Liver (tissue), 9 donors: ENCODE data around the gene NCK2. TPM values are rescaled to one million over a fixed set of nuclear protein-coding genes. Genes with fewer than 3 reads are reported as not detected.

Experiments
- DNase-seq: peaks from one replicate; pipeline ENCODE4 v3.0.0-alpha.2; 2017; ENCODE audit warnings: low spot score
- H3K27ac ChIP-seq, 2 donors: one replicate each; pipeline ENCODE4 v1.7.0; 2013; ENCODE audit warnings: inconsistent platforms in 2 of 2, low read length in 2 of 2, control low read depth in 1 of 2, low read depth in 1 of 2, mild to moderate bottlenecking in 1 of 2
- H3K27me3 ChIP-seq, 4 donors: one replicate each; pipeline versions ENCODE4 v1.6.1 to v1.7.0; 2013; ENCODE audit warnings: low read length in 3 of 4, inconsistent platforms in 1 of 4, mild to moderate bottlenecking in 1 of 4, moderate library complexity in 1 of 4; ENCODE audit not compliant: control insufficient read depth in 4 of 4, insufficient read depth in 4 of 4
- H3K36me3 ChIP-seq, 4 donors: one replicate each; pipeline versions ENCODE4 v1.6.1 to v1.7.0; 2013; ENCODE audit warnings: low read length in 3 of 4, mild to moderate bottlenecking in 3 of 4, low read depth in 1 of 4, moderate library complexity in 1 of 4; ENCODE audit not compliant: control insufficient read depth in 4 of 4, insufficient read depth in 3 of 4
- H3K4me1 ChIP-seq, 4 donors: one replicate each; pipeline versions ENCODE4 v1.6.1 to v1.7.0; 2013; ENCODE audit warnings: low read length in 3 of 4, mild to moderate bottlenecking in 3 of 4, moderate library complexity in 1 of 4; ENCODE audit not compliant: control insufficient read depth in 4 of 4, insufficient read depth in 4 of 4
- H3K4me3 ChIP-seq, 3 donors: one replicate each; pipeline versions ENCODE4 v1.6.1 to v1.7.0; 2013; ENCODE audit warnings: low read length in 3 of 3, control low read depth in 1 of 3, low read depth in 1 of 3, mild to moderate bottlenecking in 1 of 3
- H3K9ac ChIP-seq, 2 donors: one replicate each; pipeline ENCODE4 v1.7.0; 2013; ENCODE audit warnings: low read length in 2 of 2, mild to moderate bottlenecking in 2 of 2, moderate library complexity in 2 of 2, control low read depth in 1 of 2, low read depth in 1 of 2
- H3K9me3 ChIP-seq, 4 donors: one replicate each; pipeline versions ENCODE4 v1.6.1 to v1.7.0; 2013; ENCODE audit warnings: low read length in 3 of 4; ENCODE audit not compliant: control insufficient read depth in 4 of 4
- FOXA2 ChIP-seq: IDR thresholded peaks from 2 replicates; pipeline ENCODE4 v1.6.1; 2016; ENCODE audit warnings: antibody characterized with exemption
- GABPA ChIP-seq, 2 donors: IDR thresholded peaks in 1 of 2; conservative IDR thresholded peaks in 1 of 2; 2 replicates each; pipeline ENCODE4 v1.6.1; 2016; ENCODE audit warnings: antibody characterized with exemption in 2 of 2, mild to moderate bottlenecking in 1 of 2, moderate library complexity in 1 of 2
- HNF4A ChIP-seq, 2 donors: conservative IDR thresholded peaks; 2 replicates each; pipeline ENCODE4 v1.6.1; 2016; ENCODE audit warnings: antibody characterized with exemption in 2 of 2, mild to moderate bottlenecking in 2 of 2
- HNF4G ChIP-seq: IDR thresholded peaks from 2 replicates; pipeline ENCODE4 v1.6.1; 2016; ENCODE audit warnings: antibody characterized with exemption
- RAD21 ChIP-seq, 2 donors: IDR thresholded peaks; 2 replicates each; pipeline ENCODE4 v1.6.1; 2016; ENCODE audit warnings: antibody characterized with exemption in 2 of 2, mild to moderate bottlenecking in 2 of 2
- TAF1 ChIP-seq: conservative IDR thresholded peaks from 2 replicates; pipeline ENCODE4 v1.6.1; 2016; ENCODE audit warnings: antibody characterized with exemption, mild to moderate bottlenecking
- YY1 ChIP-seq: IDR thresholded peaks from 2 replicates; pipeline ENCODE4 v1.6.1; 2016; ENCODE audit warnings: antibody characterized with exemption, mild to moderate bottlenecking
- WGBS: extraction: QIAGEN DNeasy Blood & Tissue Kit; methylation state at CpG from one replicate; pipeline ENCODE4 v1.1.7; 2013; 5-methylcytosine and 5-hydroxymethylcytosine counted together
- polyA plus RNA-seq, 2 donors: library from polyadenylated mRNA; stranded (reverse) in 1 of 2; unstranded in 1 of 2; fragments of 200-250 nt in 1 of 2; fragments of >200 nt in 1 of 2; fragmentation: Nextera tagmentation in 1 of 2; extraction: Ambion mirVana in 1 of 2; gene quantifications; one replicate each; pipeline versions ENCODE4 v1.2.1 to v1.2.3, GENCODE V29; 2013 to 2015
- total RNA-seq, 2 donors: library from RNA; depleted of rRNA; stranded (reverse); fragments of >200 nt; gene quantifications; one replicate each; pipeline ENCODE4 v1.2.3, GENCODE V29; 2014
- TF ChIP-seq, protein P1 (sequence below): IDR thresholded peaks from 2 replicates; pipeline ENCODE4 v1.6.1; 2016; ENCODE audit warnings: antibody characterized with exemption
- TF ChIP-seq, protein P2 (sequence below): IDR thresholded peaks from 2 replicates; pipeline ENCODE4 v1.6.1; 2016; ENCODE audit warnings: antibody characterized with exemption, mild to moderate bottlenecking
- donor health status: healthy.
- donor health status: healthy.
- donor health status: healthy.
- donor health status: healthy.
- donor health status: healthy.

NCK2 gene
- total and polyA plus RNA-seq, 4 donors: 3.4 to 15.0 (median 10.7) TPM

DNA sequence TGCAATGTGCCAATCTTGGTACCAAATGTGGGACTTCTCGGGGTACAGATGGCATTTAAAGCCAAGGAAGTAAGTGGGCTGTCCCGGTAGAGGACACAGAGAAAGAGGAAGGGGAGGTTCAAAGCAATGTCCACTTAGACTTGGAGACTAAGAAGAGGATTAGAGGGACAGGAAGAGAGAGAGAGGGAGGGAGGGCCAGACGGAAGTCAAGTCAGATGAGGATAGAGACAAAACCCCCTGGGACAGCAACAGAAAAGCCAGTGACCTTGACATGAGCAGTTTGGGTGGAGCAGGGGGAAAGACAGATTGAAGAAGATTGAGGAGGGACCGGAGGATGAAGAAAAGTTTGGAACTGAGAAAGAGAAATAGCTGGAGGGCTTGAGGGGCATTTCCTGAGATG, 164.5 kb downstream of the NCK2 start:
- no peaks in the 10 kb centered on the region for H3K36me3 ChIP-seq
- peaks cover 0 to 3% (median 0%) of the 10 kb centered on the region in 4 donors for H3K27me3 ChIP-seq
- no peaks in the 10 kb centered on the region for H3K4me1 ChIP-seq
- no peak for DNase-seq
- WGBS: 75% methylated on average over 4 of the region's 4 CpGs
- no peak overlapping the region for H3K9ac ChIP-seq
- TF ChIP-seq RAD21 (IDR thresholded peaks at IDR 0.05) (no peak), YY1 (no peak), FOXA2 (no peak), HNF4A (conservative IDR thresholded peaks at IDR 0.05) (no peak), TAF1 (no peak)
- TF ChIP-seq, protein P1, sequence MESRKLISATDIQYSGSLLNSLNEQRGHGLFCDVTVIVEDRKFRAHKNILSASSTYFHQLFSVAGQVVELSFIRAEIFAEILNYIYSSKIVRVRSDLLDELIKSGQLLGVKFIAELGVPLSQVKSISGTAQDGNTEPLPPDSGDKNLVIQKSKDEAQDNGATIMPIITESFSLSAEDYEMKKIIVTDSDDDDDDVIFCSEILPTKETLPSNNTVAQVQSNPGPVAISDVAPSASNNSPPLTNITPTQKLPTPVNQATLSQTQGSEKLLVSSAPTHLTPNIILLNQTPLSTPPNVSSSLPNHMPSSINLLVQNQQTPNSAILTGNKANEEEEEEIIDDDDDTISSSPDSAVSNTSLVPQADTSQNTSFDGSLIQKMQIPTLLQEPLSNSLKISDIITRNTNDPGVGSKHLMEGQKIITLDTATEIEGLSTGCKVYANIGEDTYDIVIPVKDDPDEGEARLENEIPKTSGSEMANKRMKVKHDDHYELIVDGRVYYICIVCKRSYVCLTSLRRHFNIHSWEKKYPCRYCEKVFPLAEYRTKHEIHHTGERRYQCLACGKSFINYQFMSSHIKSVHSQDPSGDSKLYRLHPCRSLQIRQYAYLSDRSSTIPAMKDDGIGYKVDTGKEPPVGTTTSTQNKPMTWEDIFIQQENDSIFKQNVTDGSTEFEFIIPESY: no peak
- TF ChIP-seq, protein P2, sequence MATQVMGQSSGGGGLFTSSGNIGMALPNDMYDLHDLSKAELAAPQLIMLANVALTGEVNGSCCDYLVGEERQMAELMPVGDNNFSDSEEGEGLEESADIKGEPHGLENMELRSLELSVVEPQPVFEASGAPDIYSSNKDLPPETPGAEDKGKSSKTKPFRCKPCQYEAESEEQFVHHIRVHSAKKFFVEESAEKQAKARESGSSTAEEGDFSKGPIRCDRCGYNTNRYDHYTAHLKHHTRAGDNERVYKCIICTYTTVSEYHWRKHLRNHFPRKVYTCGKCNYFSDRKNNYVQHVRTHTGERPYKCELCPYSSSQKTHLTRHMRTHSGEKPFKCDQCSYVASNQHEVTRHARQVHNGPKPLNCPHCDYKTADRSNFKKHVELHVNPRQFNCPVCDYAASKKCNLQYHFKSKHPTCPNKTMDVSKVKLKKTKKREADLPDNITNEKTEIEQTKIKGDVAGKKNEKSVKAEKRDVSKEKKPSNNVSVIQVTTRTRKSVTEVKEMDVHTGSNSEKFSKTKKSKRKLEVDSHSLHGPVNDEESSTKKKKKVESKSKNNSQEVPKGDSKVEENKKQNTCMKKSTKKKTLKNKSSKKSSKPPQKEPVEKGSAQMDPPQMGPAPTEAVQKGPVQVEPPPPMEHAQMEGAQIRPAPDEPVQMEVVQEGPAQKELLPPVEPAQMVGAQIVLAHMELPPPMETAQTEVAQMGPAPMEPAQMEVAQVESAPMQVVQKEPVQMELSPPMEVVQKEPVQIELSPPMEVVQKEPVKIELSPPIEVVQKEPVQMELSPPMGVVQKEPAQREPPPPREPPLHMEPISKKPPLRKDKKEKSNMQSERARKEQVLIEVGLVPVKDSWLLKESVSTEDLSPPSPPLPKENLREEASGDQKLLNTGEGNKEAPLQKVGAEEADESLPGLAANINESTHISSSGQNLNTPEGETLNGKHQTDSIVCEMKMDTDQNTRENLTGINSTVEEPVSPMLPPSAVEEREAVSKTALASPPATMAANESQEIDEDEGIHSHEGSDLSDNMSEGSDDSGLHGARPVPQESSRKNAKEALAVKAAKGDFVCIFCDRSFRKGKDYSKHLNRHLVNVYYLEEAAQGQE: no peak
- no peak overlapping the region for H3K4me3 ChIP-seq
- H3K27ac ChIP-seq: no peak overlapping the region
- no peaks in the 10 kb centered on the region for H3K9me3 ChIP-seq

DNA sequence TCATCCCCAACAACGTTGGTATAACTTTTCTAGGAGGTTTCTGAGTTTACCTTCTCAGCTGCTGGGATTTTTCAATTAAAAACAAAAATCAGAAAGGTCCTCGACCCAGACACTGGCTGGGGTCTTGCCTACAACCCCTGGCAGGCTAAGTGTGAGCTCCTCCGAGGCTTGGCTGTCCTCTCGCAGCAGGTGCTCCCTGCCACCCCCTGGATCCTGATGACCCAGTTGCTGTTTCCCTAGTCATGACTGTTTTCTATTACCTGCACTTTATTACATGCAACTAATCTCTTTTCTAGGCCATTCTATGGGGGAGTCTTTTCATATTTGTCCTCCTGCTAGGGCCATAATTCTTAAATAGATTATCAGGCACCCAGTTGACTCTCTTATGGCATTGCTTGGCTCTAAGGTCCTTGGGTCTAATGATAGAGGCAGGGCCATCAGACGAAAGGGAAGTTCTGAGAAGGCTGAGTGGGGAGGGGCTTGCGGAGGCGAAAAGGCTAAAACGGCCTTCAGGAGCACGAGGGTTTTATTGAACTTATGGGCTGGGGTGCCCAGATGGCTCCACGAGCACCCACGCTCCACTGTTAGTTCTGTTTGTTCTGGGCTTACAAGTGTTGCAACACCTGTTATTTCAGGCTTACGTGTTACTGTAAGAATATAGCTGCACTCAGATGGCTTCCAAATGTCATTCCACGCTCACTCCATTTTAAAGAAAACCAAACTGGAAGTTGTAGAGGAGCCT, 166.0 kb downstream of the NCK2 start:
- Histone ChIP-seq H3K9ac (no peak overlapping the region), H3K4me1 (no peaks in the 10 kb centered on the region), H3K4me3 (no peak overlapping the region), H3K27ac (no peak overlapping the region), H3K9me3 (peaks cover 0 to 1% (median 0%) of the 10 kb centered on the region in 4 donors), H3K27me3 (peaks cover 0 to 3% (median 0%) of the 10 kb centered on the region in 4 donors), H3K36me3 (no peaks in the 10 kb centered on the region)
- TF ChIP-seq, protein P2: no peak
- no peak for TF ChIP-seq RAD21 (IDR thresholded peaks at IDR 0.05)
- TF ChIP-seq GABPA (IDR thresholded peaks at IDR 0.05 in 1 of 2, conservative IDR thresholded peaks at IDR 0.05 in 1 of 2): no peak
- TF ChIP-seq HNF4G: no peak
- DNase-seq: no peak
- 70% methylated on average over 13 of the region's 13 CpGs for WGBS
